Fibroblast of pulmonary artery (primary cell): ENCODE measurements around the gene DAG1.

ENCODE experiments used
- DNase-seq: peaks from one replicate; pipeline ENCODE4 v3.0.0-alpha.2; 2010; ENCODE audit warnings: low read depth
- H3K4me3 ChIP-seq: replicated peaks from 2 replicates; pipeline ENCODE4 v1.5.1; 2011; ENCODE audit warnings: low read depth, mild to moderate bottlenecking, control low read depth, low read length, moderate library complexity
- CTCF ChIP-seq: IDR thresholded peaks from 2 replicates; pipeline ENCODE4 v1.5.1; 2011; ENCODE audit warnings: mild to moderate bottlenecking, control low read depth, low read length, inconsistent platforms; ENCODE audit errors: missing control alignments

The DAG1 gene

GRCh38 chr3:49434731-49435130, 35.3 kb upstream of the DAG1 start:
- DNase-seq: no peak
- H3K4me3 ChIP-seq: no peak overlapping the region
- no peak for TF ChIP-seq CTCF

GRCh38 chr3:49445391-49445790, 24.7 kb upstream of the DAG1 start:
- DNase-seq: no peak
- no peak for TF ChIP-seq CTCF

GRCh38 chr3:49453621-49454020, 16.4 kb upstream of the DAG1 start:
- no peak for DNase-seq
- TF ChIP-seq CTCF: no peak
- no peak overlapping the region for H3K4me3 ChIP-seq

More at GRCh38 chr3:49445391-49445790, 24.7 kb upstream of the DAG1 start:
- H3K4me3 ChIP-seq: no peak overlapping the region

- TF ChIP-seq CTCF: peak; percentile 17
- H3K4me3 ChIP-seq: no peak overlapping the region
- no peak for DNase-seq
These were observed 15.6 kb upstream of the DAG1 start for GRCh38 chr3:49454458-49454857.

- no peak overlapping the region for H3K4me3 ChIP-seq
- no peak for DNase-seq
- TF ChIP-seq CTCF: no peak
These were observed 15.0 kb upstream of the DAG1 start for GRCh38 chr3:49454898-49455681.

GRCh38 chr3:49456466-49456865, 13.6 kb upstream of the DAG1 start:
- TF ChIP-seq CTCF: no peak
- DNase-seq: peak; percentile 30
- H3K4me3 ChIP-seq: no peak overlapping the region
